ENCODE measurements around the gene KCNMB4.

DNA sequence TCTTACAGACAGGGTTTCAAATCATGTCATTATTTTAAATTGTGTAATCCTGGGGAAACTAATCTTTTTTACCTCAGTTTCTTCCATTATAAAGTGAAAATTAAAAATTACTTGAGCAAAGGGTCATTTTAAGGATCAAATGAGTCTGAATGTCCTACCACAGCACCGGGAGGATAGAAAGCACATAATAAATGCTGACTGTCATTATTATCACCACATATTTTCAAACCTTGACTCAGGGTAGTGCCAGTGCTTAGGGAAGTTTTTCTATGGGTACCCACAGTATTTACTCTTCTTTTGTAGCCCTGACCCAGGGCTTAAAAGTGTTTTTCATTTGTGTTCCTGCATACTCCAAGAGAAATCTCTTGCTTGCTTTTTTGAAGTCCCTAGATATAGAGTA is 60.5 kb downstream of the KCNMB4 start:
- TF ChIP-seq, protein P1, sequence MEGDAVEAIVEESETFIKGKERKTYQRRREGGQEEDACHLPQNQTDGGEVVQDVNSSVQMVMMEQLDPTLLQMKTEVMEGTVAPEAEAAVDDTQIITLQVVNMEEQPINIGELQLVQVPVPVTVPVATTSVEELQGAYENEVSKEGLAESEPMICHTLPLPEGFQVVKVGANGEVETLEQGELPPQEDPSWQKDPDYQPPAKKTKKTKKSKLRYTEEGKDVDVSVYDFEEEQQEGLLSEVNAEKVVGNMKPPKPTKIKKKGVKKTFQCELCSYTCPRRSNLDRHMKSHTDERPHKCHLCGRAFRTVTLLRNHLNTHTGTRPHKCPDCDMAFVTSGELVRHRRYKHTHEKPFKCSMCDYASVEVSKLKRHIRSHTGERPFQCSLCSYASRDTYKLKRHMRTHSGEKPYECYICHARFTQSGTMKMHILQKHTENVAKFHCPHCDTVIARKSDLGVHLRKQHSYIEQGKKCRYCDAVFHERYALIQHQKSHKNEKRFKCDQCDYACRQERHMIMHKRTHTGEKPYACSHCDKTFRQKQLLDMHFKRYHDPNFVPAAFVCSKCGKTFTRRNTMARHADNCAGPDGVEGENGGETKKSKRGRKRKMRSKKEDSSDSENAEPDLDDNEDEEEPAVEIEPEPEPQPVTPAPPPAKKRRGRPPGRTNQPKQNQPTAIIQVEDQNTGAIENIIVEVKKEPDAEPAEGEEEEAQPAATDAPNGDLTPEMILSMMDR (optimal IDR thresholded peaks at IDR 0.05 in 1 of 3, IDR thresholded peaks at IDR 0.05 in 1 of 3, conservative IDR thresholded peaks at IDR 0.05 in 1 of 3; ENCODE audit: extremely low read depth in 1 of 3, insufficient read depth in 2 of 3, low read length in 3 of 3): no peak
- TF ChIP-seq EZH2 (IDR thresholded peaks at IDR 0.05; ENCODE audit: low read length): no peak

Data from keratinocyte (primary cell).